Measurements from ENCODE around the gene OR13C2.
"Not testable (repeated sequence)": the region's sequence is repeated elsewhere in the genome, so short reads cannot be mapped to it uniquely, and the experiment has no call there.

Gene OR13C2

DNA sequence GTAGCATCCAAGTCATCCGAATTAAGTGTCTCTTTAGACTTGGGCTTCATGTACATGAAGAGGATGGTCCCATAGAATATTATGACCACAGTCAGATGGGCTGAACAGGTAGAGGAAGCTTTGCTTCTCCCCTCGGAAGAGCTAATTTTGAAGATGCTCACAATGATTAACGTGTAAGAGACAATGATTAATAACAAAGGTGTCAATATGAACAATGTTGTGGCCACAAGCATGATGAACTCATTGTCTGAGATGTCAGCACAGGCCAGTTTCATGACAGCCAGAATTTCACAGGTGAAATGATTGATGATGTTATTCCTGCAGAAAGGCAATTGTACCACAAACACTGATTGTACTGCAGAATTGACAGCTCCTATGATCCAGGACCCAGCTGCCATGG, 626 bp downstream of the OR13C2 start:
- Histone ChIP-seq H3K79me2 (ENCODE audit: insufficient read depth, low read depth) (no peaks in the 10 kb centered on the region), H3K36me3 (ENCODE audit: insufficient read depth) (no peaks in the 10 kb centered on the region), H3K27me3 (ENCODE audit: insufficient read depth, low read depth) (no peaks in the 10 kb centered on the region), H2AFZ (ENCODE audit: low read depth) (no peak overlapping the region), H3K27ac (no peak overlapping the region), H3K4me3 (IDR thresholded peaks at IDR 0.05; ENCODE audit: insufficient read depth, low read depth, low read length) (no peak overlapping the region), H3K4me2 (no peak overlapping the region), H3K9ac (no peak overlapping the region), H3K4me1 (ENCODE audit: low read depth, poor library complexity, severe bottlenecking) (no peaks in the 10 kb centered on the region), H4K20me1 (ENCODE audit: insufficient read depth) (no peaks in the 10 kb centered on the region)
- TF ChIP-seq, protein P1, sequence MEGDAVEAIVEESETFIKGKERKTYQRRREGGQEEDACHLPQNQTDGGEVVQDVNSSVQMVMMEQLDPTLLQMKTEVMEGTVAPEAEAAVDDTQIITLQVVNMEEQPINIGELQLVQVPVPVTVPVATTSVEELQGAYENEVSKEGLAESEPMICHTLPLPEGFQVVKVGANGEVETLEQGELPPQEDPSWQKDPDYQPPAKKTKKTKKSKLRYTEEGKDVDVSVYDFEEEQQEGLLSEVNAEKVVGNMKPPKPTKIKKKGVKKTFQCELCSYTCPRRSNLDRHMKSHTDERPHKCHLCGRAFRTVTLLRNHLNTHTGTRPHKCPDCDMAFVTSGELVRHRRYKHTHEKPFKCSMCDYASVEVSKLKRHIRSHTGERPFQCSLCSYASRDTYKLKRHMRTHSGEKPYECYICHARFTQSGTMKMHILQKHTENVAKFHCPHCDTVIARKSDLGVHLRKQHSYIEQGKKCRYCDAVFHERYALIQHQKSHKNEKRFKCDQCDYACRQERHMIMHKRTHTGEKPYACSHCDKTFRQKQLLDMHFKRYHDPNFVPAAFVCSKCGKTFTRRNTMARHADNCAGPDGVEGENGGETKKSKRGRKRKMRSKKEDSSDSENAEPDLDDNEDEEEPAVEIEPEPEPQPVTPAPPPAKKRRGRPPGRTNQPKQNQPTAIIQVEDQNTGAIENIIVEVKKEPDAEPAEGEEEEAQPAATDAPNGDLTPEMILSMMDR (conservative IDR thresholded peaks at IDR 0.05; ENCODE audit: low read depth, low read length) = no peak

DNA sequence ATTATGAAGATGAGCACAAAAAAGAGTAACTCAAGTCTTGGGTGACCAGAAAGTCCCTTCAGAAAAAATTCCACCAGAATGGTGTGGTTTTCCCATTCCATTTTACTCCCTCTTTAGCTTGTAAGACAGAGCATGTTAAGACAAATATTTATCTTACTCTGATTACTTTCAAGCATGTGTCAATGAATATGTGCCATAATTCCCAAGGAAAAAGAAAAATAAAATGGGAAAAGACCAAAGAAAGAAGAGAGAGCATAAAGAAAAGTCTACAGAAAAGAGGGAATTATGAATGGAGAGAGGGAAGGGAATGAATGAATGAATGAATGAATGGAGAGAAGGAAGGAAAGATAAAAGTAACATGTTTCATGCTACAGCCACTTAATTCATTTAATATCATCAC, 6.1 kb downstream of the OR13C2 start, which contains the start of gene OR13C5:
OR13C5 (minus strand) TSS at position 101 of the 400 bp plus-strand sequence; CDS start at position 101, 0 bp downstream.
- not testable (repeated sequence) for H3K36me3 ChIP-seq (ENCODE audit: insufficient read depth); H3K27me3 ChIP-seq (ENCODE audit: insufficient read depth, low read depth); H3K4me3 ChIP-seq (IDR thresholded peaks at IDR 0.05; ENCODE audit: insufficient read depth, low read depth, low read length); H3K4me2 ChIP-seq; H4K20me1 ChIP-seq (ENCODE audit: insufficient read depth); H3K79me2 ChIP-seq (ENCODE audit: insufficient read depth, low read depth); H3K4me1 ChIP-seq (ENCODE audit: low read depth, poor library complexity, severe bottlenecking); H2AFZ ChIP-seq (ENCODE audit: low read depth); H3K27ac ChIP-seq; H3K9ac ChIP-seq

DNA sequence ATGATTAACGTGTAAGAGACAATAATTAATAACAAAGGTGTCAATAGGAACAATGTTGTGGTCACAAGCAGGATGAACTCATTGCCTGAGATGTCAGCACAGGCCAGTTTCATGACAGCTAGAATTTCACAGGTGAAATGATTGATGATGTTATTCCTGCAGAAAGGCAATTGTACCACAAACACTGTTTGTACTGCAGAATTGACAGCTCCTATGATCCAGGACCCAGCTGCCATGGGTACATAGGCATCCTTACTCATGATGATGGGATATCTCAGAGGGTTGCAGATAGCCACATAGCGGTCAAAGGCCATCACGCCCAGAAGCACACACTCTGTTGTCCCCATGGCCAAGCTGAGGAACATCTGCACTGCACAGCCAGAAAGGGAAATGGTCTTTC, 6.7 kb downstream of the OR13C2 start:
- H4K20me1 ChIP-seq (ENCODE audit: insufficient read depth); H3K36me3 ChIP-seq (ENCODE audit: insufficient read depth): not testable (repeated sequence)

DNA sequence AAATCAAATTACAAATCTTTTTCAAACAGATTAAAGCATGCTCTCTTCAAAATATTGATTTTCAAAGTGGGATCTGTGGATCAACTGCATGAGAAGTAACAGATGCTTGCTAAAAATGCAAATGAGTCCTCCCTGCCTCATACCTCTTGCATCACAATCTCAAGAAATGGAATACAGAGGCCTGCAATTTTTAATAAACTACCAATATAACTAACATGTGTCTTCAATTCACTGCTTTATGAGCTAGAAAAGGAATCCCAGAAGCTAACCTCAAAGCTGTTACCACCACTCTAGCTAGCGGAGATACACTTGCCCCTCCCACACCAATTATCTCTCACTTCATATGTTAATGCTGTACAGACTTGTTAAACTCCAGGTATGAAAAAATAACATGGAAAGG, 15.8 kb downstream of the OR13C2 start:
- Histone ChIP-seq H3K4me1 (ENCODE audit: low read depth, poor library complexity, severe bottlenecking) (no peaks in the 10 kb centered on the region), H2AFZ (ENCODE audit: low read depth) (no peak overlapping the region), H3K4me2 (no peak overlapping the region), H3K4me3 (IDR thresholded peaks at IDR 0.05; ENCODE audit: insufficient read depth, low read depth, low read length) (no peak overlapping the region), H3K9ac (no peak overlapping the region), H3K27me3 (ENCODE audit: insufficient read depth, low read depth) (no peaks in the 10 kb centered on the region), H3K27ac (no peak overlapping the region), H4K20me1 (ENCODE audit: insufficient read depth) (no peaks in the 10 kb centered on the region), H3K36me3 (ENCODE audit: insufficient read depth) (no peaks in the 10 kb centered on the region), H3K79me2 (ENCODE audit: insufficient read depth, low read depth) (no peaks in the 10 kb centered on the region)
- TF ChIP-seq, protein P1 (conservative IDR thresholded peaks at IDR 0.05; ENCODE audit: low read depth, low read length) = no peak

More for the DNA sequence above, 6.7 kb downstream of the OR13C2 start:
- not testable (repeated sequence) for H3K79me2 ChIP-seq (ENCODE audit: insufficient read depth, low read depth); H2AFZ ChIP-seq (ENCODE audit: low read depth); H3K9ac ChIP-seq; H3K4me1 ChIP-seq (ENCODE audit: low read depth, poor library complexity, severe bottlenecking); H3K27me3 ChIP-seq (ENCODE audit: insufficient read depth, low read depth); H3K27ac ChIP-seq; H3K4me3 ChIP-seq (IDR thresholded peaks at IDR 0.05; ENCODE audit: insufficient read depth, low read depth, low read length); H3K4me2 ChIP-seq

DNA sequence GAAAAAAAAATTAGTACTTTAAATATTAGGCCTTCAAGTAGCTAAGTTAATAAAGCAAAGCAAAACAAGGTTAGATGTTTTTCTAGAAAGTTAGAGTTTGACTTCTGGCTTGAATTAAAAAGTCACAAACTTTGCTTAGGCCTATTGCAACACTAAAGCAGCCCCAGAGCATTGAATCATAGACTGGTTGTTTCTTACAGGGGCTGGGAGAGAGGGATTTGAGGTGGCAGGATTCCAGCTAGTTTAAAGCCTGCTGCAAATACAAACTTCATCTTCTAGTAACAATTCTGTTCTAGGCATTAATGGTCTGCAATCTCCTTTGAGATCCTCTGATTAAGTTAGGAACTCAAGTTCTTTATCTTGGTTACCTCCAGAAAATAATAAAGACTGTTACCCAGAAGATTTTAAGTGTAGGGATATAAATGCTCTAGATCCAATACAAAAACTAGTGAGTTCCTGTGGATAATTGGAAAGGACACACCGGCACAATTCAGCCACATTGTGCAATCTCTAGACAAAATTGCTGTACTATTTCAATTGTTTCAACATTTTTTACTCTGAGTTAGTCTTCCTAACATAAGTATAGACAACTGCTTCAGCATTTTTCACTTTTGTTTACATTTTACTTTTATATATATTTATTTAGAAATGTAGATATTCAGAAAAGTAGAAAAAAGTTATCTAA, 18.8 kb downstream of the OR13C2 start:
- no peak overlapping the region for H3K27ac ChIP-seq
- no peaks in the 10 kb centered on the region for H3K4me1 ChIP-seq (ENCODE audit: low read depth, poor library complexity, severe bottlenecking)
- TF ChIP-seq, protein P1 (conservative IDR thresholded peaks at IDR 0.05; ENCODE audit: low read depth, low read length) = no peak
- H4K20me1 ChIP-seq (ENCODE audit: insufficient read depth) = no peaks in the 10 kb centered on the region
- H3K79me2 ChIP-seq (ENCODE audit: insufficient read depth, low read depth) = no peaks in the 10 kb centered on the region
- no peaks in the 10 kb centered on the region for H3K27me3 ChIP-seq (ENCODE audit: insufficient read depth, low read depth)
- H3K4me3 ChIP-seq (IDR thresholded peaks at IDR 0.05; ENCODE audit: insufficient read depth, low read depth, low read length) = no peak overlapping the region
- H3K9ac ChIP-seq = no peak overlapping the region
- no peak overlapping the region for H2AFZ ChIP-seq (ENCODE audit: low read depth)
- H3K4me2 ChIP-seq = no peak overlapping the region
- H3K36me3 ChIP-seq (ENCODE audit: insufficient read depth) = no peaks in the 10 kb centered on the region
